NT2/D1 (cell line): ENCODE data around the gene C19orf67.
"Not testable (repeated sequence)": the region's sequence is repeated elsewhere in the genome, so short reads cannot be mapped to it uniquely, and the experiment has no call there.

Source experiments
- YY1 ChIP-seq: IDR thresholded peaks from 2 replicates; pipeline ENCODE4 v1.6.1; 2011; ENCODE audit not compliant: insufficient read length, insufficient read depth
- ZNF274 ChIP-seq: IDR thresholded peaks from 2 replicates; pipeline ENCODE4 v1.6.1; 2011; ENCODE audit warnings: mild to moderate bottlenecking, low read depth, low read length

DNA sequence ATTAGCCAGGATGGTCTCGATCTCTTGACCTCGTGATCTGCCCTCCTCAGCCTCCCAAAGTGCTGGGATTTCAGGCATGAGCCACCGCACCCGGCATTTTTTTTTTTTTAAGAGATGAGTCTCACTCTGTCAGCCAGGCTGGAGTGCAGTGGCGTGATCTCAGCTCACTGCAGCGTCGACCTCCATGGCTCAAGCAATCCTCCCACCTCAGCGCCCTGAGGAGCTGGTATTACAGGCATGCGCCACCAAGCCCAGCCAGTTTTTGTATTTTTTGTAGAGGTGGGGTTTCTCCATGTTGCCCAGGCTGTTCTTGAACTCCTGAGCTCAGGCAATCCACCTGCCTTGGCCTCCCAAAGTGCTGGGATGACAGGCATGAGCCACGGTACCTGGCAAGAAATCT, 37.7 kb downstream of the C19orf67 start:
- TF ChIP-seq ZNF274, YY1: not testable (repeated sequence)
